ENCODE results near the gene MBNL2.

MBNL2 gene

GRCh38 chr13:97266332-97266731 is 44.2 kb downstream of the MBNL2 start:
- no peak overlapping the region for H2AFZ ChIP-seq (ENCODE audit: low read depth)
- H3K9ac ChIP-seq = no peak overlapping the region
- no peaks in the 10 kb centered on the region for H3K27me3 ChIP-seq (ENCODE audit: insufficient read depth, low read depth)
- no peak overlapping the region for H3K4me3 ChIP-seq (IDR thresholded peaks at IDR 0.05; ENCODE audit: insufficient read depth, low read depth, low read length)
- H3K4me1 ChIP-seq (ENCODE audit: low read depth, poor library complexity, severe bottlenecking) = no peaks in the 10 kb centered on the region
- no peaks in the 10 kb centered on the region for H3K36me3 ChIP-seq (ENCODE audit: insufficient read depth)
- no peak overlapping the region for H3K4me2 ChIP-seq
- no peaks in the 10 kb centered on the region for H3K79me2 ChIP-seq (ENCODE audit: insufficient read depth, low read depth)
- no peak for TF ChIP-seq CTCF (conservative IDR thresholded peaks at IDR 0.05; ENCODE audit: low read depth, low read length)
- H4K20me1 ChIP-seq (ENCODE audit: insufficient read depth) = no peaks in the 10 kb centered on the region
- H3K27ac ChIP-seq = no peak overlapping the region

DNA sequence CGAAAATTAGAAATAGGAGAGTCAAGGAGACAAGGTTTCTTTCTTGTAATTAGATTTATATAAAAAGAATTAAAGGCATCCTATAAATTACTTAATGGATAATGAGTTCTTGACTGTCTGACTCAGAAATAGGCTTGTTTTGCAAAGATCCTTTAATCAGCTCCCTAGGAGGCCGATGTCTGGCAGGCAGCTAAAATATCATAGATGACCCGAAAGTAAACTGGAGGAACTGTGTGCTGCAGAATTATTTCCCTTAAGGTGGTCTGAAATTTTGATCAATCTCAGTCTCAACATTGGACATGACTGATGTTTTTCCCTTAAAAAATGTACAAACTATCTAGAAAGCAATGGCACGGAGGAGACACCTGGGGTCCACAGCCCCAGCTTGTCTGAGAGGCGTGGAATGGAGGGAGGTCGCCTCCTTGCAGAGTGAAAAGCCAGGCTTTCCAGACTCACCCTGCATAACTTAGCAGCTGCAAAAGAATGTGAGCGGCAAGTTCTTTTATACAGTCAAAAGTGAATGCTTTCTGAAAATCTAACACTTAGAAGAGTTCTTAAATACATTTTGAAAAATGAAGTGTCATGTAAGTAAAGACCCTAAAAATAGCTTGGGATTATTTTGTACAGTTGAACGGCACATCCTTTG is 44.8 kb downstream of the MBNL2 start:
- no peak overlapping the region for H3K4me2 ChIP-seq
- H3K79me2 ChIP-seq (ENCODE audit: insufficient read depth, low read depth) = no peaks in the 10 kb centered on the region
- no peak for TF ChIP-seq CTCF (conservative IDR thresholded peaks at IDR 0.05; ENCODE audit: low read depth, low read length)
- no peak overlapping the region for H3K27ac ChIP-seq
- H3K4me1 ChIP-seq (ENCODE audit: low read depth, poor library complexity, severe bottlenecking) = no peaks in the 10 kb centered on the region
- no peaks in the 10 kb centered on the region for H3K27me3 ChIP-seq (ENCODE audit: insufficient read depth, low read depth)
- H3K9ac ChIP-seq = no peak overlapping the region
- no peak overlapping the region for H3K4me3 ChIP-seq (IDR thresholded peaks at IDR 0.05; ENCODE audit: insufficient read depth, low read depth, low read length)
- no peaks in the 10 kb centered on the region for H3K36me3 ChIP-seq (ENCODE audit: insufficient read depth)
- no peaks in the 10 kb centered on the region for H4K20me1 ChIP-seq (ENCODE audit: insufficient read depth)
- no peak overlapping the region for H2AFZ ChIP-seq (ENCODE audit: low read depth)

GRCh38 chr13:97267418-97268059 is 45.4 kb downstream of the MBNL2 start:
- TF ChIP-seq CTCF (conservative IDR thresholded peaks at IDR 0.05; ENCODE audit: low read depth, low read length) = no peak
- H3K9ac ChIP-seq = no peak overlapping the region
- no peak overlapping the region for H3K27ac ChIP-seq
- no peaks in the 10 kb centered on the region for H4K20me1 ChIP-seq (ENCODE audit: insufficient read depth)
- H2AFZ ChIP-seq (ENCODE audit: low read depth) = no peak overlapping the region
- no peaks in the 10 kb centered on the region for H3K4me1 ChIP-seq (ENCODE audit: low read depth, poor library complexity, severe bottlenecking)
- H3K36me3 ChIP-seq (ENCODE audit: insufficient read depth) = no peaks in the 10 kb centered on the region
- H3K4me3 ChIP-seq (IDR thresholded peaks at IDR 0.05; ENCODE audit: insufficient read depth, low read depth, low read length) = no peak overlapping the region
- no peaks in the 10 kb centered on the region for H3K79me2 ChIP-seq (ENCODE audit: insufficient read depth, low read depth)
- H3K27me3 ChIP-seq (ENCODE audit: insufficient read depth, low read depth) = no peaks in the 10 kb centered on the region
- no peak overlapping the region for H3K4me2 ChIP-seq

- H4K20me1 ChIP-seq (ENCODE audit: insufficient read depth) = no peaks in the 10 kb centered on the region
- no peaks in the 10 kb centered on the region for H3K79me2 ChIP-seq (ENCODE audit: insufficient read depth, low read depth)
- no peaks in the 10 kb centered on the region for H3K36me3 ChIP-seq (ENCODE audit: insufficient read depth)
- no peak overlapping the region for H3K27ac ChIP-seq
- H3K27me3 ChIP-seq (ENCODE audit: insufficient read depth, low read depth) = no peaks in the 10 kb centered on the region
- no peak overlapping the region for H3K4me3 ChIP-seq (IDR thresholded peaks at IDR 0.05; ENCODE audit: insufficient read depth, low read depth, low read length)
- no peak overlapping the region for H2AFZ ChIP-seq (ENCODE audit: low read depth)
- no peak overlapping the region for H3K4me2 ChIP-seq
- no peak overlapping the region for H3K9ac ChIP-seq
- H3K4me1 ChIP-seq (ENCODE audit: low read depth, poor library complexity, severe bottlenecking) = no peaks in the 10 kb centered on the region
- no peak for TF ChIP-seq CTCF (conservative IDR thresholded peaks at IDR 0.05; ENCODE audit: low read depth, low read length)
These were observed 46.6 kb downstream of the MBNL2 start for GRCh38 chr13:97268772-97269171.

All from KMS-11 (cell line).